SKM-1 treated with dmso at 0.1 percent for 144 hours (cell line): Measurements from ENCODE around the gene CAND2.
"Not testable (repeated sequence)": the region's sequence is repeated elsewhere in the genome, so short reads cannot be mapped to it uniquely, and the experiment has no call there.

ENCODE experiments used
- DNase-seq: peaks from one replicate; lab custom pipeline; 2025; ENCODE audit not compliant: unreplicated experiment; lab: John Stamatoyannopoulos, UW

The CAND2 gene

GRCh38 chr3:12769761-12770160 is 26.7 kb upstream of the CAND2 start:
- DNase-seq = no peak

- no peak for DNase-seq
Observed at GRCh38 chr3:12771236-12771635, 25.2 kb upstream of the CAND2 start.

GRCh38 chr3:12772462-12772861 is 24.0 kb upstream of the CAND2 start:
- DNase-seq = no peak

GRCh38 chr3:12773030-12773709 is 23.3 kb upstream of the CAND2 start:
- no peak for DNase-seq

- DNase-seq = no peak
Observed at GRCh38 chr3:12773710-12774086, 22.8 kb upstream of the CAND2 start.

GRCh38 chr3:12774619-12775018 is 21.9 kb upstream of the CAND2 start:
- no peak for DNase-seq

GRCh38 chr3:12775226-12775625 is 21.3 kb upstream of the CAND2 start:
- no peak for DNase-seq

GRCh38 chr3:12775970-12776369 is 20.5 kb upstream of the CAND2 start:
- not testable (repeated sequence) for DNase-seq

GRCh38 chr3:12777171-12777570 is 19.3 kb upstream of the CAND2 start:
- DNase-seq = no peak

- no peak for DNase-seq
Observed at GRCh38 chr3:12780751-12781150, 15.7 kb upstream of the CAND2 start.

GRCh38 chr3:12782172-12782815 is 14.2 kb upstream of the CAND2 start:
- DNase-seq = no peak

GRCh38 chr3:12785096-12785495 is 11.4 kb upstream of the CAND2 start:
- no peak for DNase-seq

- DNase-seq = not testable (repeated sequence)
Observed at GRCh38 chr3:12787346-12787745, 9.1 kb upstream of the CAND2 start.

GRCh38 chr3:12787967-12788690 is 8.4 kb upstream of the CAND2 start:
- not testable (repeated sequence) for DNase-seq

- no peak for DNase-seq
Observed at GRCh38 chr3:12791430-12791829, 5.0 kb upstream of the CAND2 start.

GRCh38 chr3:12793701-12794100 is 2.8 kb upstream of the CAND2 start:
- DNase-seq = no peak

GRCh38 chr3:12797124-12797891 is 828 bp downstream of the CAND2 start:
- DNase-seq = no peak

- no peak for DNase-seq
Observed at GRCh38 chr3:12797892-12798558, 1.5 kb downstream of the CAND2 start.

GRCh38 chr3:12798559-12799179 is 2.2 kb downstream of the CAND2 start:
- DNase-seq = no peak
